GM18861 (cell line): ENCODE data around the gene SMARCAL1.

ENCODE experiments used
- ATAC-seq: cut with Tn5 transposase; IDR thresholded peaks from one replicate; pipeline ENCODE4 v1.9.1; 2021; ENCODE audit not compliant: unreplicated experiment

Gene SMARCAL1

GRCh38 chr2:216392945-216393840, 19.1 kb upstream of the SMARCAL1 start:
- no peak for ATAC-seq

GRCh38 chr2:216394881-216395280, 17.4 kb upstream of the SMARCAL1 start:
- ATAC-seq = no peak

- ATAC-seq = no peak
Measured at GRCh38 chr2:216399621-216400020, 12.7 kb upstream of the SMARCAL1 start.

GRCh38 chr2:216402751-216403150, 9.5 kb upstream of the SMARCAL1 start:
- no peak for ATAC-seq

- peak; percentile 63 for ATAC-seq
Measured at GRCh38 chr2:216404010-216404618, 8.2 kb upstream of the SMARCAL1 start.

- no peak for ATAC-seq
Measured at GRCh38 chr2:216405588-216405987, 6.7 kb upstream of the SMARCAL1 start.

- ATAC-seq = no peak
Measured at GRCh38 chr2:216406826-216407225, 5.5 kb upstream of the SMARCAL1 start.

GRCh38 chr2:216408426-216409290, 3.6 kb upstream of the SMARCAL1 start:
- no peak for ATAC-seq

- no peak for ATAC-seq
Measured at GRCh38 chr2:216410550-216410949, 1.7 kb upstream of the SMARCAL1 start.

GRCh38 chr2:216413882-216414281, 1.6 kb downstream of the SMARCAL1 start:
- no peak for ATAC-seq

GRCh38 chr2:216414772-216415319, 2.6 kb downstream of the SMARCAL1 start:
- no peak for ATAC-seq

- ATAC-seq = no peak
Measured at GRCh38 chr2:216415541-216415940, 3.3 kb downstream of the SMARCAL1 start.

- no peak for ATAC-seq
Measured at GRCh38 chr2:216416571-216417307, 4.5 kb downstream of the SMARCAL1 start.

- ATAC-seq = no peak
Measured at GRCh38 chr2:216418981-216419380, 6.7 kb downstream of the SMARCAL1 start.

GRCh38 chr2:216420367-216421101, 8.2 kb downstream of the SMARCAL1 start:
- ATAC-seq = no peak

GRCh38 chr2:216423071-216423470, 10.8 kb downstream of the SMARCAL1 start:
- no peak for ATAC-seq

- no peak for ATAC-seq
Measured at GRCh38 chr2:216424274-216424673, 12.0 kb downstream of the SMARCAL1 start.

- ATAC-seq = no peak
Measured at GRCh38 chr2:216425008-216425787, 12.9 kb downstream of the SMARCAL1 start.

GRCh38 chr2:216426166-216426777, 14.0 kb downstream of the SMARCAL1 start:
- no peak for ATAC-seq
